Muscle of leg (tissue), 11 donors: Measurements from ENCODE around the gene DENND4A. TPM values are rescaled to one million over a fixed set of nuclear protein-coding genes. Genes with fewer than 3 reads are reported as not detected.

Experiments
- DNase-seq: peaks from one replicate; pipeline ENCODE4 v3.0.0; 2013
- H3K27ac ChIP-seq: one replicate; pipeline ENCODE4 v1.5.1; 2013; ENCODE audit warnings: mild to moderate bottlenecking, low read length, control low read depth
- H3K27me3 ChIP-seq: one replicate; pipeline ENCODE4 v1.6.1; 2013; ENCODE audit warnings: low read length; ENCODE audit not compliant: control insufficient read depth, insufficient read depth
- H3K36me3 ChIP-seq: one replicate; pipeline ENCODE4 v1.6.1; 2013; ENCODE audit warnings: low read length; ENCODE audit not compliant: control insufficient read depth, insufficient read depth
- H3K4me1 ChIP-seq: one replicate; pipeline ENCODE4 v1.6.1; 2013; ENCODE audit warnings: low read length; ENCODE audit not compliant: control insufficient read depth, insufficient read depth
- H3K4me3 ChIP-seq: one replicate; pipeline ENCODE4 v1.5.1; 2013; ENCODE audit warnings: low read length, control low read depth
- H3K9me3 ChIP-seq: replicated peaks from 2 replicates; pipeline ENCODE4 v1.6.1; 2013; ENCODE audit warnings: low read depth, low read length; ENCODE audit not compliant: control insufficient read depth
- WGBS: methylation state at CpG from one replicate; pipeline ENCODE4 v1.1.5; 2013; ENCODE audit warnings: missing lambda C conversion rate; ENCODE audit not compliant: insufficient coverage; 5-methylcytosine and 5-hydroxymethylcytosine counted together
- polyA plus RNA-seq, 8 donors: library from polyadenylated mRNA; unstranded; fragments of 120-200 nt; gene quantifications; one replicate each; pipeline versions ENCODE4 v1.2.1 to v1.2.3, GENCODE V29; 2013; ENCODE audit warnings: inconsistent platforms in 1 of 8, low replicate concordance in 1 of 8; ENCODE audit not compliant: insufficient read length in 8 of 8, insufficient read depth in 1 of 8
- total RNA-seq: library from RNA; stranded (reverse); fragments of 120-200 nt; gene quantifications from one replicate; pipeline ENCODE4 v1.2.4, GENCODE V29; 2013

Gene DENND4A
- total and polyA plus RNA-seq, 9 donors = 8.6 to 19.5 (median 11.5) TPM

GRCh38 chr15:65773386-65774111 is 18.5 kb downstream of the DENND4A start:
- no peak overlapping the region for H3K27ac ChIP-seq
- WGBS = no CpG with 5 or more reads among the region's 3 CpGs
- DNase-seq = no peak
- H3K36me3 ChIP-seq = no peaks in the 10 kb centered on the region
- H3K4me3 ChIP-seq = no peak overlapping the region
- H3K27me3 ChIP-seq = no peaks in the 10 kb centered on the region
- no peaks in the 10 kb centered on the region for H3K9me3 ChIP-seq
- no peaks in the 10 kb centered on the region for H3K4me1 ChIP-seq

- Histone ChIP-seq H3K4me1 (no peaks in the 10 kb centered on the region), H3K4me3 (no peak overlapping the region), H3K27ac (no peak overlapping the region), H3K9me3 (no peaks in the 10 kb centered on the region), H3K36me3 (no peaks in the 10 kb centered on the region), H3K27me3 (no peaks in the 10 kb centered on the region)
- DNase-seq = no peak
- 80% methylated on average over 1 of the region's 2 CpGs for WGBS
Observed at GRCh38 chr15:65772930-65773329, 19.2 kb downstream of the DENND4A start.

- Histone ChIP-seq H3K36me3 (no peaks in the 10 kb centered on the region), H3K4me1 (no peaks in the 10 kb centered on the region), H3K27ac (no peak overlapping the region), H3K27me3 (no peaks in the 10 kb centered on the region), H3K9me3 (no peaks in the 10 kb centered on the region), H3K4me3 (no peak overlapping the region)
- 78% methylated on average over 6 of the region's 9 CpGs for WGBS
- DNase-seq = no peak
Observed at GRCh38 chr15:65771870-65772269, 20.2 kb downstream of the DENND4A start.

- no peak overlapping the region for H3K27ac ChIP-seq
- no peaks in the 10 kb centered on the region for H3K4me1 ChIP-seq
- H3K27me3 ChIP-seq = no peaks in the 10 kb centered on the region
- H3K36me3 ChIP-seq = no peaks in the 10 kb centered on the region
- no peak for DNase-seq
- WGBS = no CpG with 5 or more reads among the region's 3 CpGs
- no peaks in the 10 kb centered on the region for H3K9me3 ChIP-seq
- H3K4me3 ChIP-seq = no peak overlapping the region
Observed at GRCh38 chr15:65769482-65769881, 22.6 kb downstream of the DENND4A start.

GRCh38 chr15:65767895-65768294 is 24.2 kb downstream of the DENND4A start:
- Histone ChIP-seq H3K4me1 (no peaks in the 10 kb centered on the region), H3K36me3 (no peaks in the 10 kb centered on the region), H3K4me3 (no peak overlapping the region), H3K9me3 (no peaks in the 10 kb centered on the region), H3K27ac (no peak overlapping the region), H3K27me3 (no peaks in the 10 kb centered on the region)
- 80% methylated on average over 1 of the region's 8 CpGs for WGBS
- DNase-seq = no peak

GRCh38 chr15:65767264-65767595 is 24.9 kb downstream of the DENND4A start:
- no peaks in the 10 kb centered on the region for H3K27me3 ChIP-seq
- H3K4me3 ChIP-seq = no peak overlapping the region
- no peaks in the 10 kb centered on the region for H3K36me3 ChIP-seq
- H3K27ac ChIP-seq = no peak overlapping the region
- no peaks in the 10 kb centered on the region for H3K4me1 ChIP-seq
- H3K9me3 ChIP-seq = no peaks in the 10 kb centered on the region
- DNase-seq = no peak

GRCh38 chr15:65766422-65767263 is 25.4 kb downstream of the DENND4A start:
- Histone ChIP-seq H3K27ac (no peak overlapping the region), H3K4me1 (no peaks in the 10 kb centered on the region), H3K9me3 (no peaks in the 10 kb centered on the region), H3K27me3 (no peaks in the 10 kb centered on the region), H3K4me3 (no peak overlapping the region), H3K36me3 (no peaks in the 10 kb centered on the region)
- DNase-seq = no peak
- 100% methylated on average over 1 of the region's 3 CpGs for WGBS

- Histone ChIP-seq H3K4me3 (no peak overlapping the region), H3K27ac (no peak overlapping the region), H3K9me3 (no peaks in the 10 kb centered on the region), H3K27me3 (no peaks in the 10 kb centered on the region), H3K36me3 (no peaks in the 10 kb centered on the region), H3K4me1 (no peaks in the 10 kb centered on the region)
- no CpG with 5 or more reads among the region's 2 CpGs for WGBS
- no peak for DNase-seq
Observed at GRCh38 chr15:65765106-65765505, 27.0 kb downstream of the DENND4A start.

- 86% methylated on average over 1 of the region's 5 CpGs for WGBS
- no peak for DNase-seq
- H3K9me3 ChIP-seq = no peaks in the 10 kb centered on the region
- no peaks in the 10 kb centered on the region for H3K4me1 ChIP-seq
- no peak overlapping the region for H3K27ac ChIP-seq
- no peaks in the 10 kb centered on the region for H3K36me3 ChIP-seq
- no peaks in the 10 kb centered on the region for H3K27me3 ChIP-seq
- H3K4me3 ChIP-seq = no peak overlapping the region
Observed at GRCh38 chr15:65762914-65763787, 28.9 kb downstream of the DENND4A start.

GRCh38 chr15:65762399-65762798 is 29.7 kb downstream of the DENND4A start:
- H3K9me3 ChIP-seq = no peaks in the 10 kb centered on the region
- no peak overlapping the region for H3K4me3 ChIP-seq
- no peak for DNase-seq
- H3K27ac ChIP-seq = no peak overlapping the region
- no peaks in the 10 kb centered on the region for H3K36me3 ChIP-seq
- no peaks in the 10 kb centered on the region for H3K4me1 ChIP-seq
- no peaks in the 10 kb centered on the region for H3K27me3 ChIP-seq
- WGBS = 100% methylated on average over 1 of the region's 3 CpGs
